K562 (cell line): ENCODE results near the gene RAB3GAP1. TPM values are rescaled to one million over a fixed set of nuclear protein-coding genes. Genes with fewer than 3 reads are reported as not detected.

Source experiments
- ATAC-seq: fragments of 200-7000 bp; cut with Tn5 transposase; 3 replicates; pipeline ENCODE4 v1.9.1; 2020; ENCODE audit warnings: moderate library complexity
- BruUV-seq: library from RNA; stranded (reverse); fragments of 400-500 nt; replicated peaks from 2 replicates; lab custom pipeline; 2021; lab: Mats Ljungman, UMichigan
- CTCF ChIA-PET: fragments of 300-600 bp; formaldehyde crosslinking; extraction: SDS; loops from one replicate; lab custom pipeline; 2021; ENCODE audit warnings: low intra/inter-chr PET ratio; lab: Yijun Ruan, JAX
- POLR2A ChIA-PET: fragments of 300-600, 350-650 bp; sonication (Branson Sonifier 250); formaldehyde crosslinking; extraction: SDS; loops from one replicate; lab custom pipeline; 2021; ENCODE audit warnings: antibody characterized with exemption, inconsistent platforms; lab: Yijun Ruan, JAX
- DNase-seq, 4 experiments: peaks; one replicate each; pipeline versions ENCODE4 v3.0.0 to v3.0.0-alpha.2; 2011 to 2018; ENCODE audit warnings: low spot score in 3 of 4, mixed read lengths in 3 of 4; ENCODE audit errors: extremely low read depth in 1 of 4
- FAIRE-seq: peaks from 2 replicates; lab custom pipeline; 2011; peaks lifted over from hg19 to GRCh38; lab: Jason Lieb, UNC
- H2AFZ ChIP-seq: 2 replicates; pipeline ENCODE4 v1.6.0; 2011; ENCODE audit warnings: low read depth, low read length, control low read depth, inconsistent platforms
- H3K27ac ChIP-seq: fragments of 200-600 bp; 3 replicates; pipeline ENCODE4 v1.8.0; 2011; ENCODE audit warnings: low read depth, mild to moderate bottlenecking, control low read depth, inconsistent platforms, low read length, moderate library complexity, mixed read lengths; ENCODE audit errors: extremely low read depth
- H3K27me3 ChIP-seq, 2 experiments: fragments of 300-600 bp in 1 of 2; 2 replicates in 1 of 2; 3 replicates in 1 of 2; pipeline versions ENCODE4 v1.6.0 to v1.8.0; 2011; ENCODE audit warnings: inconsistent platforms in 2 of 2, low read length in 2 of 2, mild to moderate bottlenecking in 1 of 2, mixed read lengths in 1 of 2, moderate library complexity in 1 of 2; ENCODE audit not compliant: control insufficient read depth in 2 of 2, insufficient read depth in 2 of 2
- H3K36me3 ChIP-seq: fragments of 300-600 bp; 3 replicates; pipeline ENCODE4 v1.8.0; 2011; ENCODE audit warnings: mild to moderate bottlenecking, low read length, inconsistent platforms; ENCODE audit not compliant: control insufficient read depth, insufficient read depth
- H3K4me1 ChIP-seq, 2 experiments: fragments of 200-600 bp in 1 of 2; replicated peaks in 1 of 2; 2 replicates in 1 of 2; 3 replicates in 1 of 2; pipeline versions ENCODE4 v1.5.1 to v1.8.0; 2011; ENCODE audit warnings: inconsistent platforms in 2 of 2, low read length in 2 of 2, mild to moderate bottlenecking in 1 of 2, mixed read lengths in 1 of 2, moderate library complexity in 1 of 2; ENCODE audit not compliant: control insufficient read depth in 2 of 2, insufficient read depth in 2 of 2
- H3K4me2 ChIP-seq: 2 replicates; pipeline ENCODE4 v1.6.1; 2011; ENCODE audit warnings: low read length, control low read depth, inconsistent platforms, mixed read lengths; ENCODE audit not compliant: insufficient read depth
- H3K4me3 ChIP-seq: fragments of 200-600 bp; sonication (generic), shearing (Covaris generic); 2 replicates; pipeline ENCODE4 v1.5.1; 2016; ENCODE audit warnings: control low read depth, inconsistent platforms
- H3K79me2 ChIP-seq: fragments of 200-600 bp; 3 replicates; pipeline ENCODE4 v1.8.0; 2011; ENCODE audit warnings: low read length, inconsistent platforms; ENCODE audit not compliant: control insufficient read depth, insufficient read depth
- H3K9ac ChIP-seq, 2 experiments: 2 replicates each; pipeline versions ENCODE4 v1.6.0 to v1.6.1; 2011; ENCODE audit warnings: low read depth in 2 of 2, low read length in 2 of 2, control low read depth in 1 of 2, inconsistent platforms in 1 of 2, mild to moderate bottlenecking in 1 of 2, mixed read lengths in 1 of 2; ENCODE audit not compliant: insufficient read depth in 1 of 2
- H3K9me1 ChIP-seq: one replicate; pipeline ENCODE4 v1.6.0; 2011; ENCODE audit warnings: inconsistent platforms, mild to moderate bottlenecking, low read length, moderate library complexity; ENCODE audit not compliant: control insufficient read depth, insufficient read depth
- H3K9me3 ChIP-seq: replicated peaks from 2 replicates; pipeline ENCODE4 v1.5.1; 2011; ENCODE audit warnings: low read depth, low read length, inconsistent platforms; ENCODE audit not compliant: control insufficient read depth, insufficient read depth
- H4K20me1 ChIP-seq: replicated peaks from 2 replicates; pipeline ENCODE4 v1.6.1; 2011; ENCODE audit warnings: low read length, inconsistent platforms, mixed read lengths; ENCODE audit not compliant: control insufficient read depth, insufficient read depth
- ETV6 ChIP-seq, 3 experiments: fragments of 150-350 bp in 1 of 3; sonication (generic) in 1 of 3; formaldehyde crosslinking in 1 of 3; IDR thresholded peaks; 2 replicates each; pipeline versions ENCODE4 v1.6.1 to v1.8.0; 2014 to 2022; ENCODE audit warnings: borderline replicate concordance in 2 of 3, low read depth in 2 of 3, antibody characterized with exemption in 1 of 3, low read length in 1 of 3, mild to moderate bottlenecking in 1 of 3, missing genetic modification reagents in 1 of 3
- GABPA ChIP-seq: fragments of 200-800 bp; sonication (Bioruptor generic); conservative IDR thresholded peaks from 2 replicates; pipeline ENCODE4 v1.6.1; 2016; ENCODE audit warnings: low read depth, missing genetic modification characterization, missing compliant biosample characterization
- GABPB1 ChIP-seq: sonication (generic); formaldehyde crosslinking; IDR thresholded peaks from 2 replicates; pipeline ENCODE4 v1.8.0; 2022; ENCODE audit warnings: mild to moderate bottlenecking, missing genetic modification reagents
- KHSRP ChIP-seq: fragments of 450-650 bp; IDR thresholded peaks from 2 replicates; pipeline ENCODE4 v1.6.1; 2017
- MECOM ChIP-seq: fragments of 250-450 bp; sonication (Bioruptor Pico); IDR thresholded peaks from 2 replicates; pipeline ENCODE4 v1.8.0; 2022; ENCODE audit warnings: inconsistent platforms
- MEF2A ChIP-seq: IDR thresholded peaks from 2 replicates; pipeline ENCODE4 v1.6.1; 2011; ENCODE audit warnings: low read depth, mild to moderate bottlenecking, low read length, moderate library complexity; ENCODE audit not compliant: control insufficient read depth
- RREB1 ChIP-seq: fragments of 250-450 bp; sonication (Bioruptor Pico); IDR thresholded peaks from 2 replicates; pipeline ENCODE4 v1.4.0; 2020
- STAT6 ChIP-seq: sonication (generic); formaldehyde crosslinking; IDR thresholded peaks from 2 replicates; pipeline ENCODE4 v1.8.1; 2023; ENCODE audit warnings: mild to moderate bottlenecking, missing genetic modification reagents
- THRAP3 ChIP-seq: fragments of 450-650 bp; IDR thresholded peaks from 2 replicates; pipeline ENCODE4 v1.6.1; 2016; ENCODE audit warnings: mild to moderate bottlenecking, inconsistent platforms, borderline replicate concordance
- ZNF431 ChIP-seq: sonication (generic); formaldehyde crosslinking; IDR thresholded peaks from 2 replicates; pipeline ENCODE4 v1.8.0; 2022; ENCODE audit warnings: mild to moderate bottlenecking, missing genetic modification reagents
- ZNF584 ChIP-seq: fragments of 200-800 bp; sonication (Bioruptor generic); IDR thresholded peaks from 2 replicates; pipeline ENCODE4 v1.6.1; 2016; ENCODE audit warnings: low read depth, mild to moderate bottlenecking, missing genetic modification characterization, missing compliant biosample characterization
- ZNF77 ChIP-seq: fragments of 250-450 bp; sonication (Bioruptor Pico); IDR thresholded peaks from 2 replicates; pipeline ENCODE4 v1.5.0; 2020
- WGBS: fragments of 100-300 bp; shearing (Covaris generic); methylation state at CpG from one replicate; pipeline ENCODE4 v1.1.6; 2016; ENCODE audit warnings: low coverage, mixed read lengths; ENCODE audit not compliant: insufficient coverage; ENCODE audit errors: missing lambda C conversion rate; 5-methylcytosine and 5-hydroxymethylcytosine counted together
- in situ Hi-C: fragments of 300-500 bp; cut with MboI; formaldehyde crosslinking; loops from 4 replicates; pipeline ENCODE4 v1.15.0; 2018; ENCODE audit warnings: inconsistent platforms, mixed read lengths
- intact Hi-C: fragments of 100-400 bp; cut with micrococcal nuclease; formaldehyde crosslinking; loops from 2 replicates; pipeline ENCODE4 v1.14.2; 2022
- polyA plus RNA-seq, 8 experiments: library from polyadenylated mRNA; depleted of rRNA in 4 of 8; stranded (reverse) in 5 of 8; unstranded in 3 of 8; fragments of >200 nt; fragmentation: Nextera tagmentation in 2 of 8; fragmentation: Illumina TruSeq in 1 of 8; extraction: Ambion mirVana in 2 of 8; extraction: Trizol in 1 of 8; gene quantifications; 2 replicates each; pipeline versions ENCODE4 v1.2.1 to v1.2.3, GENCODE V29; 2011 to 2014; ENCODE audit warnings: inconsistent platforms in 1 of 8, missing spikeins in 1 of 8
- total RNA-seq, 7 experiments: library from RNA; depleted of rRNA in 6 of 7; stranded (reverse); fragments of >200 nt in 6 of 7; fragmentation: Illumina TruSeq in 2 of 7; extraction: Trizol in 2 of 7; gene quantifications; 2 replicates each; pipeline versions ENCODE4 v1.2.1 to v1.2.3, GENCODE V29; 2011 to 2021; ENCODE audit warnings: low replicate concordance in 1 of 7

The RAB3GAP1 gene
- total and polyA plus RNA-seq, 9 of the 15 experiments (the other 6 are each of a cell fraction or from before 2014, with no cell fraction given), result 15.5 to 48.6 (median 33.0) TPM

GRCh38 chr2:135142323-135142722 lies 90.2 kb downstream of the RAB3GAP1 start (continued):
- TF ChIP-seq ETV6 (IDR thresholded peaks at IDR 0.05; ENCODE audit: borderline replicate concordance in 1 of 2, low read depth in 2 of 2, low read length in 1 of 2), result no peak
- TF ChIP-seq ETV6 (CRISPR knock-in tag; IDR thresholded peaks at IDR 0.05; ENCODE audit: borderline replicate concordance), result no peak

- H3K36me3 ChIP-seq, result peaks cover 19% of the 10 kb centered on the region; the same call in 2 of the 3 replicates
- H2AFZ ChIP-seq, result no peak overlapping the region
- no peaks in the 10 kb centered on the region; the same call in 1 of the 2 replicates for H3K9me3 ChIP-seq
- no peak for FAIRE-seq
- intact Hi-C loops (loop anchor here (5.0 kb wide), 1 partner anchor 92 kb away; the partner anchor contains the start of gene RAB3GAP1), in situ Hi-C loops (no loop called here)
- H3K27ac ChIP-seq, result no peak overlapping the region
- H3K27me3 ChIP-seq, result no peaks in the 10 kb centered on the region
- CTCF ChIA-PET, result no interaction called here
- no peak for ATAC-seq
- no TSS peak for BruUV-seq
- TF ChIP-seq RREB1 (CRISPR knock-in tag), result no peak
- TF ChIP-seq GABPA (tag), result no peak
- no peak for TF ChIP-seq ZNF584
- TF ChIP-seq STAT6 (CRISPR knock-in tag), result no peak
- no peak for TF ChIP-seq ZNF77
- TF ChIP-seq KHSRP, result no peak
- no peak for TF ChIP-seq GABPB1 (CRISPR knock-in tag)
- TF ChIP-seq THRAP3, result no peak
- no peak for TF ChIP-seq ZNF431 (CRISPR knock-in tag)
- TF ChIP-seq MECOM, result no peak
- TF ChIP-seq MEF2A, result no peak
- POLR2A ChIA-PET, result no interaction called here
- H3K4me2 ChIP-seq, result no peak overlapping the region
- no peak overlapping the region for H3K4me3 ChIP-seq
- H3K79me2 ChIP-seq, result no peaks in the 10 kb centered on the region
- H3K9me1 ChIP-seq, result no peaks in the 10 kb centered on the region
- DNase-seq, result no peak
- WGBS, result 100% methylated on average over 2 of the region's 2 CpGs
- H3K9ac ChIP-seq, result no peak overlapping the region
- H4K20me1 ChIP-seq, result no peaks in the 10 kb centered on the region
- no peaks in the 10 kb centered on the region for H3K4me1 ChIP-seq
These were observed 92.3 kb downstream of the RAB3GAP1 start for GRCh38 chr2:135144343-135144742.
